GM19099 (cell line): ENCODE measurements around the gene GMDS.

Source experiments
- POLR2A ChIP-seq: IDR thresholded peaks from 3 replicates; pipeline ENCODE4 v1.6.1; 2011; ENCODE audit warnings: low read depth; ENCODE audit not compliant: insufficient read length; ENCODE audit errors: extremely low read depth

GMDS gene

DNA sequence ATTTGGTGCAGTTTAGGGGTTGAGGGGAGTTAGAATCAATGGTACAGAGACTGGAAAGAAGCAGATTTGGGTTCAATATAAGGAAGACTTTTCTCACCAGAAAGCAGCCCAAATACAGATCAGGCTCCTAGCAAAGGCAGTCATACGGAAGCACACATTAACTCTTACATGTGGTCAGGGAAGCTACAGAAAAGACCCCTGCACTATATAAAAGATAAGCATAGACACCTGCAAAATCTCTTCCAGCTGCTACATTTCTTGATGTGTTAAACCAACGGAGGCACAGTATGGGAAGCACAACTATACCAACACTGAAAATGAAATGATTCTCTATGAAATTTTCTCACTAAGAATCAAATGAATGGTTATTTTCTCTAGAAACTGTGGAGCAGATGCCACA is 150.8 kb downstream of the GMDS start:
- no peak for TF ChIP-seq POLR2A

DNA sequence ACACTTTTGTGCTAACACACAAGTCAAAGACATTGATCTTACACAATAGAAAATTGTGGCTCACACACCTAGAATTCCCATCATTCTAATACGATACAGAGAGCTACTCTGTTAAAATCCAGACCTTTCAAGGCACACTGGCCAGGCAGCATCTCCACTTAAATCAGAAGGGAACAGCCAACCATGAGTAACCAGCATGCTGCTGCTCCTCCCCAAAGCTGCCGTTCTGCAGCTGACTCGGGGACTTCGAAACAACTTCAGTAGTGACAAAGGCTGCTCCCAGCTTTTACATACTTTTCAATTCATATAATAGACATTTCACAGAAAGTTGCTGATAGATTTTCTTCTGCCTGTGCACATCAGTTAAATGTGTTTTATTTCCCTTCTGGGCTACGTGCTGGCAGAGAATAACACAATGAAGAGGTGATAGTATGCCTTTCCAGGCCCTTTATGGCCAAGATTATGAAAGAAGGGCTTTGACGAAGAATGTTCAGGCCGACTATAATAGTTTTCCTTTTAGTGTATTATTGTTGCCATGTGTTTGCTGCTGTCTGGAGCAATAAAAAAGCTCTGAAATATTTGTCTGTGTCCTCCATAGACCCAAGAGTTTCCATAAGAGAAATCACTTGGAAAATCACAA is 159.0 kb downstream of the GMDS start:
- TF ChIP-seq POLR2A: no peak

DNA sequence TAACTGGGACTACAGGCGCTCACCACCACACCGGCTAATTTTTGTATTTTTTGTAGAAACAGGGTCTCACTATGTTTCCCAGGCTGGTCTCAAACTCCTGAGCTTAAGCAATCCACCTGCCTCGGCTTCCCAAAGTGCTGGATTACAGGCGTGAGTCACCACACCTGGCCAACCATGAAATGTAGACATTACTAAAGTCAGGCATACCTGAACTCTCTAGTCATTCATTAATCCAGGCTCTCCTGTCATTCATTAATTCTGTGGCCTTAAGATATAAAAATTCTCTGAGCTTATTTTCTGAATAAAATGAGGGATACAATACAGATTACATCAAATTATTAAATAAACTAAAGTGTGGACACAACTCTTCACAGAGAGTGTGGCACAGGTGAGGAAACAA is 159.7 kb downstream of the GMDS start:
- no peak for TF ChIP-seq POLR2A

DNA sequence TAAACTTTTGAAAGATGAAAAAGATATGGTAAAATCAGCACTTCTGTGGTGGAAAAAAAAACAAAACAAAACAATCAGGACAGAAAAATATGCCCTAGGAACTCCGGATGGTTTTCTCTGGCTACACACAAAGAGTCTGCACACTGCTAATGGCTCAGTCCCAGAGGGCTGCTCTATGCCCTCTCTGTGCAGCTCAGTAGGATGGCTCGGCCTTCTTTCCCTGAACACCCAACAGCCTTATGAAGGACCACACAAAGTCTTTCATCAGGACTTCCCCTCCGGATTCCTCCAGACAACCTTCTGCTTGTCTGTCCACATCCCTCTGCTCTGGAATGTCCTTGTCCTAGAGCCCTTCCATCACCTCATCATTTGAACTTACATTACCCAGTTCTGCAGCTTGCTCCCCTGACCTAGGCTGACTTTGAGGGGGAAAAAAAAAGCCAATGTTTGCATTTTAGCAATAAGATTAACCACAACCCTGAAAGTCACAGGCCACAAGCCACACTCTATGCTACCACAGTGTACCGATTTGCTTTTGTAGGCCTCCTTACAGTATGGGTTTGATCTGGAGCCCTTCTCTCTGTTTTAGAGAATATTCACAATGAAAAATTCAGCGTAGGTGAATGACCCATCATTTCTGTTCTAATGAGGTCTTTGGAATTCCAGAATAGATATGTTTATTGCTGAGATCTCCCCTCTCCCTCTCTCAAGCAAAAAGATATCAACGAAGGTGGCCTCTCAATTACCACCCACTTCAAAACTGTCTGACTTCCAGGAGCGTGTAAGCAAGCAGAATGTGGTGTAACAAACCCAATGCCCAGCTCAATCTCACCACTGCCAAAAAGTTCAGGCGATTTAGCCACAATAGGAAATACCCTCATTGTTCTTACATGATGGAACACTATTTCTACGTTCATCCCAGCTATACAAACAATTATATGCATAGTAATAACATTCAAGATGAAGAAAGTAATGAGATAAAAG is 164.0 kb downstream of the GMDS start:
- TF ChIP-seq POLR2A: no peak

DNA sequence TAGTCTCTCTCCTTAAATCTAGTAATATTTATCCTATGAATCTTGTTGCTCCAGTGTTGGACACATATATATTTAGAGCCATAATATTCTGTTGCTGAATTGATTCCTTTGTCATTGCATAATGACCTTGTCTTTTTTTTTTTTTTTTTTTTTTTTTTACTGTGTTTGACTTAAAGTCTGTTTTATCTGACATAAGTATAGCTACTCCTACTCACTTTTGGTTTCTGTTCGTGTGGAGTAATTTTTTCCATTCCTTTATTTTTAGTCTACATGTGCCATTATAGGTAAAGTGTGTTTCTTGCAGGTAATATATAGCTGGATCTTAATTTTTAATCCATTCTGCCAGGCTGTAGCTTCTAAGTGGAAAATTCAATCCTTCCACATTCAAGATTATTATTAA is 166.5 kb downstream of the GMDS start:
- no peak for TF ChIP-seq POLR2A

DNA sequence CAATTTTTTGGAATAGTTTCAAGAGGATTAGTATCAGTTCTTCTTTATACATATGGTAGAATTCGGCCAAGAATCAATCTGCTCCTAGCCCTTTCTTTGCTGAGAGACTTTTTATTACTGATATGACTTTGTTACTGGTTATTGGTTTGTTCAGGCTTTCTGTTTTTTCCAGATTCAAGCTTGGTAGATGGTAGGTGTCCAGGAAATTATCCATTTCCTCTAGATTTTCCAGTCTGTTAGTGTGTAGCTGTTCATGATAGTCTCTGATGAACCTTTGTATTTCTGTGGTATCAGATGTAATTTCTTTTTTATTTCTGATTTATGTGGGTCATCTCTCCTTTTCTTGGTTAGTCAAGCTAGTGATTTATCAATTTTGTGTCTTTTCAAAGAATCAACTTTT is 167.6 kb downstream of the GMDS start:
- no peak for TF ChIP-seq POLR2A

DNA sequence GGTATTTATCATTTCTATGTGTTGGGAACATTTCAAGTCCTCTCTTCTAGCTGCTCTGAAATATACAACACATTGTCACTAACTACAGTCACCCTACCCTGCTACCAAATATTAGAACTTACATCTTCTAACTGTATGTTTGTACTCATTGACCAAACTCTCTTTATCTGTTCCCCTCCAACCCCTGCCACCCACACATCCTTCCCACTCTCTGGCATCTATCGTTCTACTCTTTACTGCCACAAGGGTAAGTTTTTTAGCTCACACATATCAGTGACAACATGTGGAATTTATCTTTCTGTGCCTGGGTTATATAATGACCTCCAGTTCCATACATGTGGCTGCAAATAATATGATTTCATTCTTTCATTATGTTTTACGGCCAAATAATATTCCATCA is 171.9 kb downstream of the GMDS start:
- no peak for TF ChIP-seq POLR2A

DNA sequence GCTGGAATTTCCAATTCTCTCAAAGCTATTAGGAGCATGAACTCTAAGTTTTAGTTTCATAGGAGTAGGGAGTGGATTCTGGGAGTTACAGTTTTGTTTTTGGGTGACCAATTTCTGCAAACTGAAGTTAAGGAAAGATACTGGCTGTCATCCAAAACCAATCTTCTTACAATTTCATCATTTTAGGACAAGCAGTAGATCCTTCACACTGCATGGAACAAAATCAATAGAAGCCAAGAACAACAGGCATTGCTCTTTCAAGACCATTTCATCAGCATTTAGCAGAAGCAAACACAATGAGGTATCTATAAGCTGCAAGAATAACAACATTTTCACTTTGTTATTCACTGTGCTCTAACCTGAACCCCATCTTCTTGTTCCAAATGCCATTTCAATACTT is 173.0 kb downstream of the GMDS start:
- TF ChIP-seq POLR2A: no peak

DNA sequence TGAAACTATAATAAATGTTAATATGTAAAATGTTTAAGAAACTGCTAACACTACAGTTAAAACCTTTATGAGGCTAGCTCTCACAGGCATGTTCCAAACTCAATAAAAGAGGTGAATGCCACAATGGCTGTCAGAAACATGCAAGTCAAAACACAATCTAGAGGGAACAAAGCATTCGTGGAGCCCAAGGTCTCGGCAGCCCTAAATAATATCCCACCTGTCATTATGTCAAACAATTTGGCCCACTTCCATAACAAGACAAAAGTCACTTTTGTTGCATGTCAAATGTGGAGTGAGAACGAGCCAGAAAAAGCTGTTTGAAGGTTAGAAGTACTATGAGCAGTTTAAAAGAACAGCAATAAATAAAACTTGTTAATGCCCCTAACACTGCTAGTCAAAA is 181.9 kb downstream of the GMDS start:
- TF ChIP-seq POLR2A: no peak

DNA sequence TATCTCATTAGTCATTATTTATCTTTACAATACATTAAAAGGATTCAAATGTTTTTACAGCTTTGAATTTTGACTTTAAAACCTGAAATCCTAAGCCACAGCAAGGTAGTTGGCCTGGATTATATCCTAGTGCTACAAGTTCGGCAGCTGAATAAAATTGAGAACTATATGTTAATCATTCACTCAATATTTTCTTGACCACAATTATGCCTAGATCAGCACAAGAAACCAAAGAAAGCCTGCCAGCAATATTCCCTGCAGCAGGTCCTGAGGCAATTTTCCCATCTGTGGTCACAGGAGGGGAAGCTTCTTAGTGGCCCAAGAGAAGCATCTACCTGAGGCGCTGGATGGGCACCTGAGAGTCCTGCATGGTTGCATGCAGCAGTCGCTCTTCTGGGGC is 183.5 kb downstream of the GMDS start:
- TF ChIP-seq POLR2A: no peak

DNA sequence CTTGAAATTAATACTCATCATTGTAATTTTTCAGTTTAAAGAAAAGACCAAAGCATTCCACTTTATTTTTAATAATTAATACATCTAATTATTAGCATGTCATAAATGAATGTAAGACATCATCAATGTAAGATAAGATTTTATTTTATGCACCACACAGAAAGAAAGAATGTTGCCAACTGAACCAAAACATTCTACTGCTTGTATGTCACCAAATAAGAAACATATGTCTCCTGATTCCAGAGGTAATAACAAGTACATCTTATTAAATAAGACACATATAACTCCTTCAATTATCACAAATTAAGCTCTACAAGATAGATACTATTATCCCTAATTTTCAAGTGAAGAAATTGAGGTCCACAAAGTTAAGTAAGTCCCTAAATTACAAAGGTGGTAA is 189.5 kb downstream of the GMDS start:
- no peak for TF ChIP-seq POLR2A

DNA sequence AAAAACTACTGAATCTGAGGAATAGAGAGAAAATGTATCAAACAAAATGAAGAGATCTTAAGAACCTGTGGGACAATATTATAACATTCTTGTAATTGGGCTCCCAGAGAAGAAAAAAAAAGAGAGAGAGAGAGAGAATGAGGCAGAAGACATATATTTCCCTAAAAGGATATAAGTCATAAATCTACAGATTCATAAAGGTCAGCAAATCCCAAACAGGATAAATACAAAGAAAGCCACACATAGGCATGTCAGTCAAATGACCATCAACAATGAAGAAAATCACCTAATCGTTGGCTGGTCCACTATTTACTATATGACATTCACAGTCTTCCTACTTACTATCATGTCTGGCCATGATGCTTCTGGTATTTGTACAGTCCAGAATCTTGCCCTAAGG is 190.3 kb downstream of the GMDS start:
- TF ChIP-seq POLR2A: no peak

DNA sequence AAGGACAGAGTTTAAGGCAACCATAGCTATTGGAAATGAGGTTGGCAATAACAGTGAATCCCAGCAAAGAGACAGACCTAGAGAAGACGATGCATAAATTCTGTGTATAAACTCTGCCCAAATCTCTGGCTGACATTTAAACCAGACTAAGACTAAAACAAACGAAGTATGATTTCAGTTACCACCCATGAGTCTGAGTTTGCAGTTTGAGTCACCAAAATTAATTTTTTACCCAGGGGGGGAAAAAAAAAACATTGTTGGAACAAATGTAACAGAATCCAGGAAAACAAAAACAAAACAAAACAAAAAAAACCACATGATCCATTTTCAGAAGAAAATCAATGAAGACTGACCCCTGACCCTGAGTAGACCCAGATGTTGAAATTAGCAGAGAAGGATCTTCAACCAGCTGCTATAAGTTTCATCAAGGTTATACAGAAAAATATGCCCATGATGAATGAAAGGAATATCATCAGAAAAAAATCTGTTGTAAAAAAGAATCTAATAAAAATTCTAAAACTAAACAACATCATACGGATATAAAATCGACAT is 190.8 kb downstream of the GMDS start:
- no peak for TF ChIP-seq POLR2A

DNA sequence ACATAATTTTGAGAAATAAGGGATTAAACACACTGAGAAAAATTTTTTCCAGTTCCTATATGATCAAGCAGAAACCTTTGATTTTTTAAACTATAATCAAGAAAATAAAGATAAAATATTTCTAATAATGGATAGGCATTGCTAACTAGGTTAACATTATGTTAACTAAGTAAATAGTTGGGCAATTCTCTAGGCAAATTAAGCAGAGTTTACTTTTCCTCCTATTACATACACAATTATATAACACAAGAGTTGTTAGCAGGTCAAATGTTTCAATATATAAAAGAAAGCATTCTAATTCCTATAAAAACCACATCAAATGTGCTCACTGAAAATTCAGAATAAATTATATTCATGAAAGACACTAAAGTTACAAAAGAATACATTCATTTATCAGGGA is 191.7 kb downstream of the GMDS start:
- no peak for TF ChIP-seq POLR2A

DNA sequence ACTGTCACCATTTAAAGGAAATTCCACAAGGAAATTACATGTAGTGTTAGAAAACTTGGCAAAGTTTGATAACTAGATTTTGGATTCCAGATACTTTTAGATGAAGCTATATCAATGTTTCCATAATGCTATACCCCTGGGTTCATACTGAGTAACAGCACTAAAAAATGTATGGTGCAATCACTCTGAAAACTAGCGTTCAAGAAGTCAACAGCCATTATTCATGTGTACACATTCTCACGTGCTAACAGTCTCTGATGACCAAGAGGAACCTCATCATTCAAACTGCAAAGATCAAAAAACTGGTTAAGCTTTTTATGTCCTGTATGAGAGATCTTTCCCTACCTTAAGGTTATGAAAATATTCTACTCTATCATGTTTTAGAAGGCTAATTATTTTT is 197.6 kb downstream of the GMDS start:
- no peak for TF ChIP-seq POLR2A

DNA sequence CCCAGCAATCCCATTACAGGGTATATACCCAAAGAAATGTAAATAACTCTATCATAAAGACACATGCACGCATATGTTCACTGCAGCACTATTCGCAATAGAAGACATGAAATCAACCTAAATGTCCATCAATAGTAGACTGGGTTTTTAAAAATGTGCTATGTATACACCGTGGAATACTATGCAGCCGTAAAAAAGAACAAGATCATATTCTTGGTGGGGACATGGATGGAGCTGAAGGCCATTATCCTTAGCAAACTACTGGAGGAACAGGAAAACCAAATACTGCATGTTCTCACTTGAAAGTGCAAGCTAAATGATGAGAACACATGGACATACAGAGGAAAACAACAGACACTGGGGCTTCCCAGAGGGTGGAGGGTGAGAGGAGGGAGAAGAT is 201.2 kb downstream of the GMDS start:
- TF ChIP-seq POLR2A: no peak
